DND-41 (cell line): ENCODE data around the gene NIPSNAP2.

Experiments used
- EZH2 ChIP-seq: IDR thresholded peaks from 3 replicates; pipeline ENCODE4 v1.6.1; 2012; ENCODE audit warnings: borderline replicate concordance, low read depth, mild to moderate bottlenecking, moderate library complexity, low read length, inconsistent platforms; ENCODE audit not compliant: severe bottlenecking
- TF ChIP-seq, protein P1 (sequence below): IDR thresholded peaks from 2 replicates; pipeline ENCODE4 v1.5.1; 2012; ENCODE audit warnings: borderline replicate concordance, low read length, moderate library complexity, mild to moderate bottlenecking; ENCODE audit not compliant: poor library complexity, severe bottlenecking; ENCODE audit errors: extremely low read depth

DNA sequence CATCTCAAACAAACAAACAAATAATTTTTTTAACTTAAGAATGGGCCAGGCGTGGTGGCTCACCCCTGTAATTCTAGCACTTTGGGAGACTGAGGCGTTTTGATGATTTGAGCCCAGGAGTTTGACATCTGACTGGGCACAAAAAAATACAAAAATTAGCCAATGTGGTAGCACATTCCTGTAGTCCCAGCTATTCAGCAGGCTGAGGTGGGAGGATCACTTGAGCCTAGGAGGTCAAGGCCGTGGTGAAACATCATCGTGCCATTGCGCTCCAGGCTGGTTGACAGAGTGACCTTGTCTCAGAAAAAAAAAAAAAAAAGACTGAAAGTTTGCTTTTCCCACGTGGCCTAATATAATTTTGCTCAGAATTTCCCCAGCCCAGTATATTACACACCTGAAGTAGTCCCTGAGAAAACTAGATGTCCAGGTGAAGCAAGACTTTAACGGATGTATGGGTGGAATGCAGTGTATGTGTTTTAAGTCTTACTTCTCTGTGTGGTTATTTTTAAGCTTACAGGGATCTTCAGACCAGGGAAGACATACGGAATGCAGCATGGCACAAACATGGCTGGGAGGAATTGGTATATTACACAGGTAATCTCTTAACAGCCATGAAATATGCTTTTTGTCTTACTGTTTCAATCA lies 32.6 kb downstream of the NIPSNAP2 start:
- TF ChIP-seq, protein P1, sequence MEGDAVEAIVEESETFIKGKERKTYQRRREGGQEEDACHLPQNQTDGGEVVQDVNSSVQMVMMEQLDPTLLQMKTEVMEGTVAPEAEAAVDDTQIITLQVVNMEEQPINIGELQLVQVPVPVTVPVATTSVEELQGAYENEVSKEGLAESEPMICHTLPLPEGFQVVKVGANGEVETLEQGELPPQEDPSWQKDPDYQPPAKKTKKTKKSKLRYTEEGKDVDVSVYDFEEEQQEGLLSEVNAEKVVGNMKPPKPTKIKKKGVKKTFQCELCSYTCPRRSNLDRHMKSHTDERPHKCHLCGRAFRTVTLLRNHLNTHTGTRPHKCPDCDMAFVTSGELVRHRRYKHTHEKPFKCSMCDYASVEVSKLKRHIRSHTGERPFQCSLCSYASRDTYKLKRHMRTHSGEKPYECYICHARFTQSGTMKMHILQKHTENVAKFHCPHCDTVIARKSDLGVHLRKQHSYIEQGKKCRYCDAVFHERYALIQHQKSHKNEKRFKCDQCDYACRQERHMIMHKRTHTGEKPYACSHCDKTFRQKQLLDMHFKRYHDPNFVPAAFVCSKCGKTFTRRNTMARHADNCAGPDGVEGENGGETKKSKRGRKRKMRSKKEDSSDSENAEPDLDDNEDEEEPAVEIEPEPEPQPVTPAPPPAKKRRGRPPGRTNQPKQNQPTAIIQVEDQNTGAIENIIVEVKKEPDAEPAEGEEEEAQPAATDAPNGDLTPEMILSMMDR: no peak
- no peak for TF ChIP-seq EZH2
